Panc1 (cell line): ENCODE data around the gene KAZN. TPM values are rescaled to one million over a fixed set of nuclear protein-coding genes. Genes with fewer than 3 reads are reported as not detected.

Source experiments
- ATAC-seq: fragments of 200-7000 bp; cut with Tn5 transposase; 2 replicates; pipeline ENCODE4 v1.9.1; 2020; ENCODE audit warnings: mild to moderate bottlenecking, moderate library complexity
- BruUV-seq: library from RNA; stranded (reverse); fragments of 400-500 nt; replicated peaks from 2 replicates; lab custom pipeline; 2021; lab: Mats Ljungman, UMichigan
- CTCF ChIA-PET: fragments of 300-600 bp; sonication (Branson Sonifier 250); formaldehyde crosslinking; loops from one replicate; lab custom pipeline; 2022; ENCODE audit warnings: antibody characterized with exemption; lab: Charles Lee
- POLR2A ChIA-PET: fragments of 300-600 bp; sonication (Branson Sonifier 250); formaldehyde crosslinking; loops from one replicate; lab custom pipeline; 2022; ENCODE audit warnings: antibody characterized with exemption; lab: Charles Lee
- DNase-seq: peaks from one replicate; pipeline ENCODE4 v3.0.0-alpha.2; 2010; ENCODE audit warnings: low read depth, low spot score
- H3K27ac ChIP-seq: 2 replicates; pipeline ENCODE4 v1.5.1; 2011; ENCODE audit warnings: mild to moderate bottlenecking, low read length, inconsistent platforms
- H3K27me3 ChIP-seq: fragments of 200-500 bp; sonication (Bioruptor generic); 2 replicates; pipeline ENCODE4 v1.6.0; 2014; ENCODE audit warnings: low read length, inconsistent platforms; ENCODE audit not compliant: control insufficient read depth, insufficient read depth
- H3K36me3 ChIP-seq: fragments of 200-500 bp; sonication (Bioruptor generic); 2 replicates; pipeline ENCODE4 v1.5.1; 2014; ENCODE audit warnings: inconsistent platforms, mild to moderate bottlenecking, low read length, moderate library complexity; ENCODE audit not compliant: control insufficient read depth, insufficient read depth
- H3K4me1 ChIP-seq: 2 replicates; pipeline ENCODE4 v1.5.1; 2011; ENCODE audit warnings: inconsistent platforms, mild to moderate bottlenecking, low read length, moderate library complexity; ENCODE audit not compliant: control insufficient read depth, insufficient read depth
- H3K4me3 ChIP-seq, 2 experiments: 2 replicates each; pipeline ENCODE4 v1.5.1; 2011 to 2012; ENCODE audit warnings: low read depth in 2 of 2, low read length in 2 of 2, mild to moderate bottlenecking in 2 of 2, inconsistent platforms in 1 of 2, moderate library complexity in 1 of 2
- H3K9me3 ChIP-seq: fragments of 200-500 bp; sonication (Bioruptor generic); 2 replicates; pipeline ENCODE4 v1.5.1; 2014; ENCODE audit warnings: low read depth, mild to moderate bottlenecking, inconsistent platforms, low read length, moderate library complexity; ENCODE audit not compliant: control insufficient read depth, insufficient read depth
- CTCF ChIP-seq: fragments of 450-650 bp; IDR thresholded peaks from 2 replicates; pipeline ENCODE4 v1.5.1; 2017; ENCODE audit warnings: mild to moderate bottlenecking
- POLR2AphosphoS5 ChIP-seq: IDR thresholded peaks from 2 replicates; pipeline ENCODE4 v1.6.1; 2012; ENCODE audit warnings: mild to moderate bottlenecking, low read depth, low read length, moderate library complexity
- REST ChIP-seq, 2 experiments: IDR thresholded peaks; 2 replicates each; pipeline ENCODE4 v1.6.1; 2011 to 2012; ENCODE audit warnings: low read depth in 2 of 2, control low read depth in 1 of 2, low read length in 1 of 2, mild to moderate bottlenecking in 1 of 2, moderate library complexity in 1 of 2; ENCODE audit not compliant: insufficient read depth in 1 of 2
- SIN3A ChIP-seq: IDR thresholded peaks from 2 replicates; pipeline ENCODE4 v1.6.1; 2012; ENCODE audit warnings: low read depth, mild to moderate bottlenecking, low read length, moderate library complexity, borderline replicate concordance; ENCODE audit not compliant: insufficient read depth
- TCF7L2 ChIP-seq: IDR thresholded peaks from 2 replicates; pipeline ENCODE4 v1.6.1; 2011; ENCODE audit warnings: mild to moderate bottlenecking, low read depth, low read length, inconsistent platforms
- in situ Hi-C: cut with HindIII; loops from 2 replicates; pipeline ENCODE4 v1.10.0; 2016; ENCODE audit warnings: low sequenced_read_pairs, low pct_unique_long_range_greater_than_20kb
- intact Hi-C: fragments of 100-400 bp; cut with micrococcal nuclease; formaldehyde crosslinking; loops from one replicate; pipeline ENCODE4 v1.10.0; 2022; ENCODE audit not compliant: unreplicated experiment
- total RNA-seq: library from RNA; stranded (reverse); gene quantifications from one replicate; pipeline ENCODE4 v1.2.1, GENCODE V29; 2021; ENCODE audit not compliant: unreplicated experiment

The KAZN gene
- total RNA-seq, 1 experiment from 2014 or later = 6.6 TPM

GRCh38 chr1:15036101-15036500, 437.6 kb downstream of the KAZN start:
- TF ChIP-seq POLR2AphosphoS5 (no peak), CTCF (no peak), TCF7L2 (no peak), SIN3A (no peak), REST (IDR thresholded peaks at IDR 0.05; ENCODE audit: insufficient read depth in 1 of 2, low read depth in 2 of 2, low read length in 1 of 2) (no peak)
- DNase-seq = no peak
- Histone ChIP-seq H3K36me3 (no peaks in the 10 kb centered on the region), H3K4me1 (no peaks in the 10 kb centered on the region), H3K27me3 (no peaks in the 10 kb centered on the region), H3K27ac (no peak overlapping the region), H3K4me3 (no peak overlapping the region), H3K9me3 (no peaks in the 10 kb centered on the region)
- BruUV-seq = no TSS peak
- ATAC-seq = no peak
- in situ Hi-C loops (no loop called here), intact Hi-C loops (no loop called here)
- POLR2A ChIA-PET = no interaction called here
- CTCF ChIA-PET = no interaction called here

GRCh38 chr1:15038232-15039016, 439.9 kb downstream of the KAZN start:
- in situ Hi-C loops (no loop called here), intact Hi-C loops (no loop called here)
- H3K36me3 ChIP-seq = no peaks in the 10 kb centered on the region
- ATAC-seq (peak; percentile 74; the same call in 1 of the 2 replicates), DNase-seq (peak; percentile 42)
- no peaks in the 10 kb centered on the region for H3K4me1 ChIP-seq
- CTCF ChIA-PET = interaction anchor here (0.7 to 0.8 kb wide), 3 partner anchors 11 to 206 kb away, joined by 3 read pairs; no protein-coding TSS in a partner anchor
- TF ChIP-seq CTCF = peak; percentile 80
- TF ChIP-seq TCF7L2 = no peak
- H3K27me3 ChIP-seq = no peaks in the 10 kb centered on the region
- H3K4me3 ChIP-seq = no peak overlapping the region
- BruUV-seq = no TSS peak
- H3K27ac ChIP-seq = no peak overlapping the region
- no peaks in the 10 kb centered on the region for H3K9me3 ChIP-seq
- POLR2A ChIA-PET = no interaction called here
